Activated CD4-positive, alpha-beta T cell treated with anti-CD3 and anti-CD28 coated beads, Interleukin-10, Interleukin-2, amounts not matched to agents 100 ng/mL and 50 ng/mL, durations not matched to agents 16 hours and 8 hours (primary cell): Measurements from ENCODE around the gene BCOR.

Experiments used
- DNase-seq: peaks from one replicate; pipeline ENCODE4 v3.0.0-alpha.2; 2020

BCOR gene

DNA sequence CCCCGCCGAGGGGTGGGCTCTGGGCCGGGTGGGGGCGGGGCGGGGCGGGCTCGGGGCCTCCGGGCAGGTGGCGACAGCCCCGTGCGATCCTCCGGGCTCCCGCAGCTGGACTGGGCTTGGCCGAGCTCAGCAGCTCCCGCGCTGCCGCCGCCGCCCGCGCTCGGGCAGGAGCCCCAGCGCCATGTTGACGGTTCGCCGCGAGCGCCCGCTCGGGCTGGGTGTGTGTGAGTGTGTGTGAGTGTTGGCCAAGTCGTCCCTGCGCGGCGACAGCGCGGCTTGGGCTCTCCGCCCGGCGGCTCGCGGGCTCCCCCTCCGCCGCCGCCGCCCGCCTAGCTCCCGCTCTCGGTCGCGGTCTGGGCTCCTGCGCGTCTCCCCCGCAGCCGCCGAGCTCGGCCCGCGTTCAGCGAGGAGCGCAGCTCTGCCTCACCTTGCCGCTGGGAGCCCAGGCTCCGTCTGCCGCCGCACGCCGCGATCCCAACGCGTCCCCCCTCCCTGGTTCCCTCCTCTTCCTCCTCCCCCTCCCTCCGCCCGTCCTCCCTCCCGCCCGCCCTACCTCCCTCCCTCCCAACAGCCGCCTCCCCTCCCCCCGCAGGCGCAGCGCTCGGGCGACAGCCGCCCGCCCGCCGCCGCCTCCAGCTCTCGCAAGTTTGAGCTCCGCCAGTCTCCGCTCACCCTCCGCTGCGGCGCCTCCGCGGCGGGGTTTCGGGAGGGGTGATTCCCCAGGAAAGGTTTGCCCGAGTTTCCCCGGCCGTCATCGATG, at the start of gene BCOR:
BCOR (minus strand) TSS at position 455 of the 760 bp plus-strand sequence. CDS start 20,029 bp downstream, outside the sequence.
- DNase-seq = peak; percentile 83

DNA sequence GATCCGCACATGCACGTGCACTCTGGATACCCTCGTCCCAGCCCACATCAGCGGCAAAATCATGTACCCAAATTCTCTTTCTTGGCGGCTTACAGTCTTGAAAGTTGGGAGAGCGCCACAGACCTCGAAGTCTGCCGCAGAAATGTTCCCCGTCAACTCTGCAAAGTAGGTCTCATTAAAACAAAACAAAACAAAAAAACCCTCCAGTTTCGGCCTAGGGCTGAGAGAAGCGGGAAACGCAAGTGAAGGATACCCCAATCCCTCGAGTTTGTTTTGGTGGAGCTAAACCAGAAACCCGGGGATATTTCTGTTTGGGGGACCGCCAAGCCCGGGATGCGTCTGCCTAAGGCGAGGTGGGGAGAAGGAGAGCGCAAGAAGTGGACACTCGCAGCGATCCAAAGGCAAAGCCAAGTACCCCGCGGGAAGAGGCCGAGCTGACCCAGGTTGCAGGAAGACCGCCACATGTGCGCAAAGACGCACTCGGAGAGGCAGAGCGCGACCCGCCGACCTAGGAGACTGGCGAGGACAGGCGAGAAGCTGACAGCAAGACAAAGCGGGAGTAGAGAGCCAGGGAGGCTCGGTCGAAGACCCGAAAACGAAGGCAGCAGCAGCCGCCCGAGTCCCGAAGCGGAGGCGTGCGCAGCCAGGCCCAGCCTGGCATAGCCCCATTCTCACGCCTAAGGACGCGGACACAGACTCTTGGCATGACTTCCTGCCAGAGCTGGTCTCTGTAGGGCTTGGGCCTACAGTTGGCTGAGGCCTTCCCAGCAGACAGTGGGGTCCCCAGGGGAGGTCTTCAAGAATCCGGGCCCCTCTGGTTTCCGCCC, 49.6 kb upstream of the BCOR start:
- DNase-seq = no peak

DNA sequence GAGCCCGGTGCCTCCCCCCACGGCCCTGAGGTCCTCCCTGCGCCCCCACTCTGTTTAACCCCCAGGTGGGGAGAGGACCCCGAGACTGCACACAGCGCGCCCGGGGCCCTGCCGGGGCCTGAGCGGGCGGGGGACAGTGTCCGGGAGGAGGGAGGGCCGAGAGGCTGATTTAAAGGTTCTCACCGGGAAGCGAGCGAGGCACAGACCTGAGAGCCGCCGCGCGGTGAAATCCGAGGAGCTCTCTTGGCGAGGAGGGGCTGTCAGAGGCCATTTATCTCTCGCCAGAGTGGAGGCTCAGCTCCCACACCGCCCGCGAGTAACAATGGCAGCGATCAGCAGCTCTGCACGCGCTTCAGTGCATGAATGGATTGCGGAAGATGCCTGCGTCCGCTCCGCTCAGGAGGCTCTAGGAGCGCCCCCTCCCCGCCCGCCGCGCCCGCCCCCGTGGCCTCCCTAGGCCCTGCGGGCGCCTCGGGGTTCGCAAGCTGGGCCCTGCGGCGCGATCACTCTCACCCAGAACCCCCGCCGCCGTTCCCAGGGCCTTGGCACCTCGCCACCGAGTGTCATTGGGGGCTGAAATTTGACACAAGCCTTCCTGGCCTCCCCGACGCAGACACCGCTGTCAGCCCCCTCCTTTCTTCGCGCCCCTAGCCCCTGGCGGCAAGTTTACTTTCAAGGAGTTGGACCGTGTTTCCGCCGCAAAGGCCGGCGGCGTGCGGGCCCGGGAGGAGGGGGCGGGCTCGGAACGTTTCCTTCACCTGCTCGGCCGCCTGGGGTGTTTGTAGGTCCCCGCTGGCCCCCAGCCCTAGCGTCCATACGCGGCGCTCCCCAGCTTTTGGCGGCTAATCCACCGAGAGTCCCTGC, 48.7 kb upstream of the BCOR start:
- DNase-seq = no peak

DNA sequence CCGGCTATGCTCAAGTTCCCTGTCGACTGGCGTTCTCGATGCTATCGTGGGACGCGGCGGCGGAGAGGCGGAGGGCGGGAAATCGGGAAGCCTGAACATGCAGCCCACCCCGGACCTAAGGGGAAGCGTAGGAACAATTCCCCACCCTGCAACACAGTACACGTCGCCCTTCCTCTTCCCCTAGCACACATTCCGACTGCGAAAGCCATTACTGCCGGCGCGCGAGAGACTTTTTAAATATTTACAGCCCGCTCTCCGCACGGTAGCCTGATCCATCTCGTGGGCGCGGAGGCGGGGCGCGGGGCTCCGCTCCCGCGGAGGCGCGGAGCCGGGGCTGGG, 48.1 kb upstream of the BCOR start:
- DNase-seq = no peak

DNA sequence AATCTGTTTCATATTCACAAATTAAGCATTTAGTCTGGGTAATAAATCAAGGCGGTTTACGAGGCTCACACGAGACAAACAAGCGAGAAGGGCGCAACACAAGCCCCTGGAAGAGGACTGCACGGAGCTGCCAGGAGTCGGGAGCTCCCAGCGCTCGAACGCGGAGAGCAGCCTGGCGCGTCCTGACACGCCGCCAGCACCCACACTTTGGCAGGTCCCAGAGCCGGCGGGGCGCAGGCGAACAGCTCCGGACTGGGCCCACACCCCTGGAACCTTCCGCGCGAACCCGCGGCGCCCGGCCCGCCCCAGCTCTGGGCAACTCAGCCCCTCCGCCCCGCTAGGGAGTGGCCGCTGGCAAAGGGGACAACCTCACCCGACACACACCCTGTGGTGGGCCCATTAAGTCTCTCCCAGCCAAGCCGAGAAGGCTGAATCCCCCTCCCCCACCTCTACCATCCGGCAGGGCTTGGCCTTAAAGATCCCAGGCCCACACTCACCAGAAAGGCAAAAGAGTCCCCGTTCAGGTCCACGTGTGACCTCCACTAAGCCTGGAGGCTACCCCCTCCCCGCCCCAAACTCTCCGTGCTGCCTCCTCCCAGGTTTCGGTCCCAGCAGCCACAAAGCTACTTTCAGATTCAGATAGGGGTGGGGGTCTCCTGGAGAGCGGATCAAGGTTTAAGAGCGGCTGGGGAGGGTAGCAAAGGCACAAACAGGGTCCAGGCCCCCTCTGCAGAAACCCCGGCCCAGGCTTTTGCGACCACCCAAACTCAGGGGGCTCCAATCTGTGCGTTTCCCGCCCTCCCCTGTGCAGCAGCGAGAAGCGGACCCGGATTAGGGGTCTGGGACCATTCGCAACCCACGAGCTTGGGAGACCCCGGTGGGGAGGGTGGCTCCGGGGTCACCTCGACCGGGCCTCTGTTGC, 47.5 kb upstream of the BCOR start:
- no peak for DNase-seq

DNA sequence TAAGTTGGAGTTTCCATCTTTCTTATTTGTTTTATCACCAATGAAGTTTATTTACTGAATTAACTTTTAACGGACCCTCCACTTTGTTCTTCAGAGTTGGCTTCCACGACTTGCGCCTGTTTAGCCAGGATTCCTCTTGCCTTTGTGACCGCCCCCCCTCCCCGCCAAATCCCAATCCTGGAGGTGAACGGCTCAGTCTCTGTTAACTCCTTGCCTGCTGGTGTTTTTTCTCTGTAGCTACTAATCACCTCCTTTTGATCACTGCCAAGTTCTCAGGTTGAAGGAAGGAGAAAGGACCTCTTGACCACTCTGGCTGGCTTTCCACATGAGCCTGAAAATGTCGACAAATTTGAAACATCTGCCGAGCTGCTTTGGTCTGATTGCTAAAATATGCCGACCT, 46.8 kb upstream of the BCOR start:
- DNase-seq = no peak

DNA sequence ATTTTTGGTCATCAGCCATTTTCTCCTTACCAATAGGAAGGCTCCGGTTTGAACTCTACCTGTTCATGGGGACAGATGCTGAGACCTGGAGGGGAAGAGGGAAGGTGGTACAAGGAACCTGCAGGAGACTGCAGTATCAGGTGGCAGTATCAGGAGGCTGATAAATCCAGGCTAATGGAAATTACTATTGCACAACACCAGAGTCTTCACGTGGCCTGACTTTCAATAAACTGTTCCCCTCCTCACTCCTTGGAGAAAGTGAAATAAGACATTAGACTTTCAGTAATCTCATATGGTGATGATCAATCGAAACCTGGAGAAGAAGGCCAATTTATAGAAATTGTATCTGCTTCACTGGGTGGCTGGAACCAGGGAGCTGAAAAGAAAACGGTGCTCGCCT, 46.2 kb upstream of the BCOR start:
- no peak for DNase-seq

DNA sequence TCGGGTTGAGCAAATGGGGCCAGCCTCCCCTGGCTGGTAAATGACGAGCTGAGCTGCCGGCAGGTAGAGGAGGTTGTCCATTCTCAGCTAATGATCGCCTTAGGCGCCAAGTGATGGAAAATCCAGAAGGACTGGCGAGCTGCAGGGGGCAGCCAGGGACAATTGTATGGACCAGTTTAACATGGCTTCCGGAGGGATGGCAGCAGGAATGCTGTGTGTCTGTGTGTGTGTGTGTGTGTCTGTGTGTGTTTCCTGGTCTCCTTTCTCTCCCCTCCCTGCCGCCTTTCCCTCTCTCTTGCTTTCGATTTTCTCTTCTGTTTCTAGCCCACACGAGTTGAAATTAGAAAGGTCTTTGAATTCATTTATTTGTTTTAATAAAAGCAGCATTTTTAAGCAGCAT, 45.2 kb upstream of the BCOR start:
- no peak for DNase-seq

DNA sequence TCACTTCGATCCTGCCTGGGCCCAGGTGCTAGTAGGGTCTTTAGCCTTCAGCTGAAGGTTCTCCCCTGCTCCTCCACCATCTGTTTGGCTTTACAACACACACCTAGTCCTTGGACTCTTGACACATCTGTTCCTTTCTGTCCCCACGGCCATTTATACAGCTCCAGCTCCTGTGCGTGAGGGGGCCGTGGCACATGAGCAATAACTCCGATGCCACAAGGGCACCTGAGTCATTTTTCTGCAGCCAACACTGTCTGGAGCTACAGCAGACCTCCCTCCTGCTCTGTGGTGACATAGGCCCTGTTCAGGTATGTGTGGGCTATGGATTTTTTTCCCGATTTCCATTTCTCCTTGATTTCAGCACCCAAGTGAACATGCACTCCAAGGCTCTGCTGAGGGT, 44.7 kb upstream of the BCOR start:
- DNase-seq = no peak

DNA sequence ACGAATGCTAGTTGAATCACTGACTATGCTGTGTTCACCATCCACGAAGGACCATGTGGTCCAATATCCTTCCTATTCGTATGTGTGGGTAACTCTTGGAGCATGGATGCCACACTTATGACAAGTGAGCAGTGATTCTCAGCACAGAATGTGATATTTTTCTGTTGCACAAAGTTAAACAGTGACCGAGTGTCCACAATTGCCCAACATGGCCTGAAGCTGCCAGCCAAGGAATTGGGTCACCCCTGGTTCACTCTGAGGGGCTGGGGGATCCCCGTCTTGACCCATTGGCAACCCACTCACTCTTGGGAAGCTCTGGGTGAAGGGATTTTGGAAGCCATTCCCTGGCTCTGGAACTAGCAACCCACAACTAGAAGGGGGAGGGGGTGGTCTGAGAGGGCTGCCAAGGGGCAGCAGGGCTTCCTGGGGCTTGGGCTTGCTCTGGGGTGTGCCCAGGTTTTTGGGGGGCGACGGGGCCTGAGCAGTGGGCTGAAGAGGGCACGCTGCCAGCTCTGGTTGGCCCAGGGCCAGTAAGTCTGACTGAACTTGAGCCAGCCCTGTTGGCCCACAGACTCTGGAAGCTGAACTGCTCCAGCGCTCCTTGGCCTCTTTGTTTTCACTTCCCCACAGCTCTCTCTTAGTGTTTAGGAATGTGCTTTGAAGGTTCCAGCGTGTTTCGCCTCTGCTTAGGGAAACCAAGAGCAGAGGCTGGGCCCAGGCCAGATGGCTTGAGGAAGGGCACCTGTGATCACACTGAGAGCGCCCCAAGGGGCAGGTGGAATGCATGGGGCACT, 43.1 kb upstream of the BCOR start:
- DNase-seq = no peak

DNA sequence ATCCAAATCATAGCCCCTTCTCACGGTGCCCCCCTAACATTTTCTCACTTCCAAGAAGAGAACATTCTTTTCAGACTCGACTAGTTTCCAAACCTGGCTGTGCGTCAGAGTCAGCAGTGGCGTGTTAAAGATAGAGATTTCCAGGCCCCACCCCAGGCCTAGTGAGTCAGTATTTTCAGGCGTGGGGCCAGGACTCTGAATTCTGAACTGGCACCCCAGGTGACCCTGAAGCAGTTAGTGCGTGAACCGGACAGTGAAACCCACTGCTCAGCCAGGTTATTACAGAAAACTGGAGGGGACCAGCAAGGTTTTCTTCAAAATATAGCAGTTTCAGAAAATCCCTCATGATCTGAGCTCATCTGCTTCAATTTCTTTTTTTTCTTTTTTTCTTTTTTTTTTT, 35.0 kb upstream of the BCOR start:
- DNase-seq = no peak

DNA sequence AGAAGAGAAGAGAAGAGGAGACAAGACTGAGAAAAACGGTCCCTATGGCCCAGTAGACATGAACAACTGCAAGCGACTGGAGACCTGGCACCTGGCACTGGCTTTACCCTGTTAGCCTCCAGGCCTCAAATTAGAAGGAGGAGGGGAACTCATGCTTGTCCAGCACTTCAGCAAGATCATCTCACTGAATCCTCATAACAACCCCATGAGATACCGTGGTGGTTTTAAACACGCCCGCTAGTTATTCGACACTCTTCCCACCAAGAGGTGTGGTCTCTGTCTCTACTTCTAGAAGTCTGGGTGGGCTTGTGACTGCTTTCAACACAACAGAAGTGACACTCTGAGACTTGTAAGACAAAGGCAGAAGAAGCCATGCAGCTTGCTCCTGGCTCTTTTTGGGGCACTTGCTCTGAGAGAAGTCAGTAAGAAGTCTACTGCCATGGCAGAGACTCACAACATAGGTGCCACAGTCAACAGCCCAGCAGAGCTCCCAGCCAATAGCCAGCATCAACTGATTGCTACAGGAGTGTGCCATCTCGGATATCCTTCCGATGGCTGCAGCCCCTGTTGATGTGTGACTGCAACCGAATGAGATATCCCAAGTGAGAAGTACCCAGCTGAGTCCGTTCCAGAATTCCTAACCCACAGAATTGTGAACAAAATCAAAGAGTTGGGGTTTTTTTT, 34.0 kb upstream of the BCOR start:
- DNase-seq = no peak

DNA sequence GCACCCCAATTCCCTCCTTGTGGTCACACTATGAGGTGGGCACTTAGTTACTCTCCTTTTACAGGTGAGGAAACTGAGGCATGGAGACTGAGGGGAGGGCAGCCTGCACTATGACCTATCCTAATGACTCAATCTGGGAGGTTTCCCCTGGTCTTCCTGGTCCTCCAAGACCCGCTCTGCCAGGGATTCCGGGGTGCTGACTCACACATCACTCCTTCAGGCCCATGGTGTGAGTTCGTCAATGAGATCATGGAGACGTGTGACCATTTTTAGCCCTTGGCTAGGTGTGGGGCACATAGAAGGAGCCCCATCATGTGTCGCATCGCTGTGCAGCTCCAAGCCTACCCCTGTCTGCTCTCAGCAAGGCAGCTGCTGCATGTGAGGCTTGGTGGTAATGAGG, 32.4 kb upstream of the BCOR start:
- DNase-seq = no peak

DNA sequence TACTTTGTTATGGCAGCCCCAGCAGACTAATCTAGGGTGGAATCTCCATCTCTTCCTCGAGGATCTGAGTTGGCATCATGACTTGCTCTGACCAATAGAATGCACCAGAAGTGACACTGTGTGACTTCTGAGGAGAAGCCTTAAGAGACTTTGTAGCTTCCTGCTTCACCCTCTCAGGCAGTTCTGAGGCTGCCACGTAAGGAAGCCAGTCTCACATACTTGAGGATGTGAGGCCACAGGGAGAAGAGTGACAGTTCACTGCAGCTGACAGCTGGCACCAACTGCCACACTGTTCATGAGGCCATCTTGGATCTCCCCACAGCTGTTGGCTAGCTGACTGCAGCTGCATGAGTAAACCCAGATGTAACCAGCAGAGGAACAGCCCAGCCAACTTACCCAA, 29.3 kb upstream of the BCOR start:
- DNase-seq = peak; percentile 59

DNA sequence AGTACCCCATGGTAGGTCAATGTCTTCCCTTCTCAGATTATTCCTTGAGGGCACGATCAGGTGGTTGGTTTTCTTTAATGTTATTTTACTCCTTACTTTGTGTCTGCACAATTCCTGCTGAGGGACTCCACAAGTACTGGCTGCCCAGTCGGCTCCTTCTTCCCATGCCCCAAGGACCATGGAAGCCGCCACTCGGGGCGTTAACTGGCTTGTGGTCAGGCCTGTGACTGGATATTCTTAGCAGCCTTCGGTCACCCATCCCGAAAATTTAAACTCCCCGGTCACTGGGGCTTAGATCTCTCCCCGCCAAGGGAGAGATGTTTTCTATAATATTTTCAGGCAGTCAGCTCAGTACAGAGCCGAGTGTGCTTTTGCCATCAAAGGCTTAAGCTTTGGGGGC, 24.7 kb upstream of the BCOR start:
- DNase-seq = no peak

DNA sequence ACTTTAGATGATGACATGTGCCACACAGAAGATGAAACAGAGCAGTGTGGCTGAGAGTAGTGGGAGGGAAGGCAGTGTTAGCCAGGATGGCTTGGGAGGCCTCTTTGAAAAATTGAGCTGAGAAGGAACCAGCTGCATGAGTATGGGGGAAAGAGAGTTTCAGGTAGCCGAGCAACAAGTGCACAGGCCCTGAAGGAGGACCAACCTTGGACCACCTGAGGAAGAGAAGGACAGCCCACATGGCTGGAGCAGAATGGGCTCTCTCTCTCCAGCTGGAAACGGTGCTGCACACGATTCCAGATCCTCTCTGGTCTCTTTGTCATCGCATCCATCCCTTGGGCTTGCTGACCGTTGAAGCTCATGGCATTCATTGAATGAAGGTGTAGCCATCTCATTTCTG, 23.9 kb upstream of the BCOR start:
- DNase-seq = no peak

DNA sequence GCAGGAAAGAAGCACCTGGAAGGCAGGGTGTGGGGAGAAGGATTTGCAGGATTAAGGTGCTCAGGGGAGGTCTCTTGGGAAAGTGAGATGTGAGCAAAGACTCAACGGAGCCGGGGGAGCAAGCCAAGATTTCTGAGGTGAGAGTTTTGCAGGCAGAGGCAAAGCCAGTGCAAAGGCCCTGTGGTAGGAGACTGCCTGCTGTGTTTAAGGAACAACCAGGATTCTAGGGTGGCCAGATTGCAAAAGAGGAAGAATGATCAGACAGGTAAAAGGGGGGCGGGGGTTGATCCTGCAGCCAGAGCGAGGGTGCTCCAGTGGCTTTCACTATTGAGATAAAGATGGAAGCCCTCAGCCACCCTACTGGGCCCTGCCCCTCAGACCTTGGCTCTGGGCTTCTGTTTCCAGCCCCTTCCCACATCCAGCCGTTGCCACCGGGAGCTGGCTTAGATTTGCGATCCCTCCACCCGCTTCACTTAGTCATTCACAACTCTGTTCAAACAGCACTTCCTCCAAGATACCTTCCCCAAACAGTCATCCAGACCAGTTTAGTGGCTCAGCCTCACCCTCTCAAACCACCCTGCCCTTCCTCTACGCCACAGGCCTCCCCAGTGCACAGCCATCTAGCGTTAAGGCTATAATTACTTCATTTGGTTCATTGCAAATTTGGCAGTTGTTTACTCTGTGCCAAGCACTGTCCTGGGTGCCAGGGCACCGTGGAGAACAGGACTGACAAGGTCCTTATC, 23.3 kb upstream of the BCOR start:
- no peak for DNase-seq

DNA sequence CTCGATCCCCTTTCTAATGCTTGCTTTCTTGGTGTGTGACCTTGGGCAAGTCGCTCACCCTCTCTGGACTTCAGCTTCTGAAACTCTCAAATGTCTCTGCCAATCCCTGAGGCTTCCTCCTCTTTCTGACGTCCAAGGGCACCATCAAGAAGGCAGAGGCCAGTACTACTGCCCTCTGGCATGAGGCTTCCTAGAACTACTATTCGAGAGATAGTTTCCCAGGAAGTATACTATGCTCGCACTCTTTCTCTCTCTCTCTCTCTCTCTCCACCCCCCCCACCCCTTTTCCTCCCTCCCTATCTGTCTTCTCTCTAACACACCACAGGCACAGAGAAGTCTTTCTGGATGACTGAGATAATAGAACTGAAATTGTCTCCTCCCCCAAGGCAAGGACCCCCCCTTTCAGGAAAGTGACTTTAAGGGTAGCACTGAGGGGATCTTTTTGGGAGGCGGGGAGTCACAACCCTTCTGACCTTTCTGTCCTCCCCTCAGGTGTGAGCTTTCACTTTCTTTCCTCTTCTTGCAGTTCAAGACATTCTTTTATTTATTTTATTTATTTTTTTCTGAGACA, 20.0 kb upstream of the BCOR start:
- no peak for DNase-seq

DNA sequence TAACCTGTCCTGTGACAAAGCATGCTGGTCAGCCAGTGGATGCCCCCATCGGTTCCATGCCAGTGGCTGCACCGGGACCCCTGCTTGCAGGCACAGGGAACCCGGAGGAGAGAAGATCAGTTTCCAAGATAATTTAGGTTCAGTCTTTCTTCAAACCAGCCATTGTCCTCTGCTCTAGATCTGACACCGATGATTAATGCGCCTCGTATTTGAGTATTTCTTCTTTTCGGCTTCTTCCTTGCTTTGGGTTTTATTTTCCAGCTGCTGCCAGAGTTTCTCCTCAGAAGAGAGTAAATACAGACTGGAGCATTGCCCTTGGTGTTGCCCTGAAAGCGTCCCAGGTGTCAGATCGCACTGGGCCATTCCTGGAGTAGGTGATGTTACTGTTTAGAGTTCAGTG, 19.2 kb upstream of the BCOR start:
- no peak for DNase-seq

DNA sequence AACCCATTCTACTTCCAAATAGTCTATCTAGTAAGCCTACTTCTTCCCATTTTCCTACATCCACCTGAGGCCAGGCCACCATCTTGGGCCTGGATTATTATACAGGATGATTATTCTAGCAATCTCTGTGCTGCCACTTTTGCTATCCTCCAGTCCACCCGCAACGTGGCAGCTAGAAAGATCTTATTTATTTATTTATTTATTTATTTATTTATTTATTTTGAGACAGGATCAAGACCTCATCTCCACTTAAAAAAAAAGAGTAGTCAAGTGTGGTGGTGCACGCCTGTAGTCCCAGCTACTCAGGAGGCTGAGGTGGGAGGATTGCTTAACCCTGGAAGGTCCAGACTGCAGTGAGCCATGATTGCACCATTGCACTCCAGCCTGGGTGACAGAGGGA, 15.2 kb upstream of the BCOR start:
- no peak for DNase-seq
